22Rv1 (cell line): ENCODE results near the gene MN1.

ENCODE experiments used
- ZFX ChIP-seq: fragments of 450-650 bp; IDR thresholded peaks from 2 replicates; pipeline ENCODE4 v1.6.1; 2017; ENCODE audit warnings: antibody characterized with exemption, borderline replicate concordance
- TF ChIP-seq, protein P1 (sequence below): fragments of 450-650 bp; IDR thresholded peaks from 2 replicates; pipeline ENCODE4 v1.5.1; 2017; ENCODE audit warnings: mild to moderate bottlenecking

DNA sequence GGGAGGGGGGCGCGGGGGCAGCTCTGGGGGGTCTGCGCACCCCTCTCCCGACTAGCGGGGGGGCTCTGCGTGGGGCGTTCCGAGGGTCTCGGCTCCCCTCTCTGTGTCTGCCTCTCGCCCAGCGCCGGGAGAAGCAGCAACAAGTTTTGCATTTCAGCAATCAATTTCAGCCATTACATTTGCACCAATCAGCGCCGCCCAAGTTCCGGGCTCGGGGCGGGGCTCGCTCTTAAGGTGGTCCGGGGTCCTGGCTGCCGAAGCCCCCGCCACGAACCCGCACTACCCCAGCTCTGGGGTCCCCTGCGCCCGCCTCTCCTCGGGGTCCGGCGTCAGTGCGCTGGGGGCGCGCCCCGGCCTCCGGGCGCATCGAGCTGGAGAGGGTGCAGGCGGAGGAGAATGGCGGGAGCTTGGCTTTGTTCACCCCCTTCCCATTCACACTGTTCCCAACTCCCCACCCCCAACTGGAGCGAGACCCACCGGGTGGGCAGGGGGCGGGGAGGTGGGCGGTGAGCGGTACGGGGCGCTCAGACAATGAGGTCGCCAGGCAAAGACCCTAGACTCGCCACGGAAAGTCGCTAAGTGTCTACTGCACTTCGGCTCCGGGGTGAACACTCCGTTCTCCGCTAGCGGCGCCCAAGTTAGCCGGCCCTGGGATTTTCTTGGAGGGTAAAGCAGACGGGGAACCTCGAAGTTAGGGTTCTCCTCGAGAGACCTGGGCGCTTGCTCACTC is at the start of gene MN1:
- TF ChIP-seq, protein P1, sequence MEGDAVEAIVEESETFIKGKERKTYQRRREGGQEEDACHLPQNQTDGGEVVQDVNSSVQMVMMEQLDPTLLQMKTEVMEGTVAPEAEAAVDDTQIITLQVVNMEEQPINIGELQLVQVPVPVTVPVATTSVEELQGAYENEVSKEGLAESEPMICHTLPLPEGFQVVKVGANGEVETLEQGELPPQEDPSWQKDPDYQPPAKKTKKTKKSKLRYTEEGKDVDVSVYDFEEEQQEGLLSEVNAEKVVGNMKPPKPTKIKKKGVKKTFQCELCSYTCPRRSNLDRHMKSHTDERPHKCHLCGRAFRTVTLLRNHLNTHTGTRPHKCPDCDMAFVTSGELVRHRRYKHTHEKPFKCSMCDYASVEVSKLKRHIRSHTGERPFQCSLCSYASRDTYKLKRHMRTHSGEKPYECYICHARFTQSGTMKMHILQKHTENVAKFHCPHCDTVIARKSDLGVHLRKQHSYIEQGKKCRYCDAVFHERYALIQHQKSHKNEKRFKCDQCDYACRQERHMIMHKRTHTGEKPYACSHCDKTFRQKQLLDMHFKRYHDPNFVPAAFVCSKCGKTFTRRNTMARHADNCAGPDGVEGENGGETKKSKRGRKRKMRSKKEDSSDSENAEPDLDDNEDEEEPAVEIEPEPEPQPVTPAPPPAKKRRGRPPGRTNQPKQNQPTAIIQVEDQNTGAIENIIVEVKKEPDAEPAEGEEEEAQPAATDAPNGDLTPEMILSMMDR: no peak
- no peak for TF ChIP-seq ZFX
